K562 (cell line): ENCODE measurements around the gene RSPH9. TPM values are rescaled to one million over a fixed set of nuclear protein-coding genes. Genes with fewer than 3 reads are reported as not detected.
A peak's percentile ranks its signal among the peaks of the same experiment; 100 is the strongest.

Source experiments
- AFF4 ChIP-seq: sonication (generic); formaldehyde crosslinking; IDR thresholded peaks from 2 replicates; pipeline ENCODE4 v1.8.0; 2023; ENCODE audit warnings: mild to moderate bottlenecking, missing genetic modification reagents
- ATF4 ChIP-seq: fragments of 450-650 bp; formaldehyde crosslinking; IDR thresholded peaks from 2 replicates; pipeline ENCODE4 v1.4.0; 2022; ENCODE audit warnings: mild to moderate bottlenecking, moderate library complexity
- CBX3 ChIP-seq, 2 experiments: IDR thresholded peaks; 1 replicate in 1 of 2; 2 replicates in 1 of 2; pipeline ENCODE4 v1.6.1; 2012; ENCODE audit warnings: inconsistent platforms in 2 of 2, low read length in 2 of 2, borderline replicate concordance in 1 of 2, control low read depth in 1 of 2
- DMBX1 ChIP-seq: fragments of 250-450 bp; sonication (Bioruptor Pico); IDR thresholded peaks from 2 replicates; pipeline ENCODE4 v1.8.0; 2022; ENCODE audit warnings: inconsistent platforms, mild to moderate bottlenecking, moderate library complexity, borderline replicate concordance
- HDAC8 ChIP-seq: fragments of 450-650 bp; IDR thresholded peaks from 2 replicates; pipeline ENCODE4 v1.6.1; 2016; ENCODE audit warnings: mild to moderate bottlenecking, missing genetic modification characterization, moderate library complexity, missing compliant biosample characterization
- ILK ChIP-seq: fragments of 450-650 bp; IDR thresholded peaks from 2 replicates; pipeline ENCODE4 v1.6.1; 2016; ENCODE audit warnings: missing genetic modification characterization, low read depth, mild to moderate bottlenecking, missing compliant biosample characterization, moderate library complexity, borderline replicate concordance
- KLF10 ChIP-seq: fragments of 250-450 bp; sonication (Bioruptor Pico); IDR thresholded peaks from 2 replicates; pipeline ENCODE4 v1.6.1; 2021; ENCODE audit warnings: matching md5 sums
- KLF13 ChIP-seq: fragments of 450-650 bp; IDR thresholded peaks from 2 replicates; pipeline ENCODE4 v1.6.1; 2016; ENCODE audit warnings: missing genetic modification characterization, low read depth, mild to moderate bottlenecking, missing compliant biosample characterization, moderate library complexity, borderline replicate concordance
- MAX ChIP-seq: sonication (generic); formaldehyde crosslinking; IDR thresholded peaks from 2 replicates; pipeline ENCODE4 v1.9.0; 2022; ENCODE audit warnings: mild to moderate bottlenecking, missing genetic modification reagents
- MCM2 ChIP-seq: fragments of 450-650 bp; IDR thresholded peaks from 2 replicates; pipeline ENCODE4 v1.6.1; 2017; ENCODE audit warnings: low read depth, mild to moderate bottlenecking
- NCOA4 ChIP-seq: fragments of 450-650 bp; IDR thresholded peaks from 2 replicates; pipeline ENCODE4 v1.6.1; 2018; ENCODE audit warnings: mild to moderate bottlenecking; ENCODE audit not compliant: partially characterized antibody
- NR2F6 ChIP-seq: fragments of 450-650 bp; formaldehyde crosslinking; IDR thresholded peaks from 2 replicates; pipeline ENCODE4 v1.4.0; 2020; ENCODE audit warnings: mild to moderate bottlenecking
- PCBP2 ChIP-seq: fragments of 200-400 bp; formaldehyde crosslinking; IDR thresholded peaks from 2 replicates; pipeline ENCODE4 v1.6.1; 2018; ENCODE audit warnings: low read length, low read depth, mild to moderate bottlenecking, moderate library complexity; ENCODE audit not compliant: poor library complexity, severe bottlenecking
- POLR2A ChIP-seq: fragments of 450-650 bp; conservative IDR thresholded peaks from 2 replicates; pipeline ENCODE4 v1.6.1; 2016
- POLR2B ChIP-seq: fragments of 450-650 bp; IDR thresholded peaks from 2 replicates; pipeline ENCODE4 v1.6.1; 2018; ENCODE audit warnings: low read depth; ENCODE audit not compliant: partially characterized antibody
- PURB ChIP-seq: sonication (generic); formaldehyde crosslinking; IDR thresholded peaks from 2 replicates; pipeline ENCODE4 v1.9.0; 2021; ENCODE audit warnings: low read depth, mild to moderate bottlenecking, missing genetic modification reagents
- RBFOX2 ChIP-seq: fragments of 200-400 bp; formaldehyde crosslinking; IDR thresholded peaks from 2 replicates; pipeline ENCODE4 v1.6.1; 2017; ENCODE audit warnings: low read depth, mild to moderate bottlenecking, low read length, moderate library complexity
- SMARCA5 ChIP-seq: fragments of 450-650 bp; IDR thresholded peaks from 2 replicates; pipeline ENCODE4 v1.6.1; 2016
- TAF15 ChIP-seq: fragments of 200-400 bp; formaldehyde crosslinking; IDR thresholded peaks from 2 replicates; pipeline ENCODE4 v1.6.1; 2017; ENCODE audit warnings: mild to moderate bottlenecking, low read depth, low read length, moderate library complexity
- ZFX ChIP-seq: sonication (generic); formaldehyde crosslinking; IDR thresholded peaks from 2 replicates; pipeline ENCODE4 v1.8.0; 2022; ENCODE audit warnings: mild to moderate bottlenecking, missing genetic modification reagents, moderate library complexity
- ZNF3 ChIP-seq: fragments of 250-450 bp; sonication (Bioruptor Pico); IDR thresholded peaks from 2 replicates; pipeline ENCODE4 v1.5.0; 2021; ENCODE audit warnings: mild to moderate bottlenecking, moderate library complexity
- ZNF408 ChIP-seq: fragments of 250-450 bp; sonication (Bioruptor Pico); IDR thresholded peaks from 2 replicates; pipeline ENCODE4 v1.4.0; 2020; ENCODE audit warnings: low read depth, mild to moderate bottlenecking, moderate library complexity
- polyA plus RNA-seq, 8 experiments: library from polyadenylated mRNA; depleted of rRNA in 4 of 8; stranded (reverse) in 5 of 8; unstranded in 3 of 8; fragments of >200 nt; fragmentation: Nextera tagmentation in 2 of 8; fragmentation: Illumina TruSeq in 1 of 8; extraction: Ambion mirVana in 2 of 8; extraction: Trizol in 1 of 8; gene quantifications; 2 replicates each; pipeline versions ENCODE4 v1.2.1 to v1.2.3, GENCODE V29; 2011 to 2014; ENCODE audit warnings: inconsistent platforms in 1 of 8, missing spikeins in 1 of 8
- total RNA-seq, 7 experiments: library from RNA; depleted of rRNA in 6 of 7; stranded (reverse); fragments of >200 nt in 6 of 7; fragmentation: Illumina TruSeq in 2 of 7; extraction: Trizol in 2 of 7; gene quantifications; 2 replicates each; pipeline versions ENCODE4 v1.2.1 to v1.2.3, GENCODE V29; 2011 to 2021; ENCODE audit warnings: low replicate concordance in 1 of 7

RSPH9 gene
- total and polyA plus RNA-seq, 9 of the 15 experiments (the other 6 are each of a cell fraction or from before 2014, with no cell fraction given), result 0.05 to 0.60 (median 0.39) TPM; not detected in 6

GRCh38 chr6:43623880-43624785 lies 20.7 kb upstream of the RSPH9 start (continued):
- TF ChIP-seq ILK (tag), result no peak
- peak; percentile 50 for TF ChIP-seq POLR2B
- no peak for TF ChIP-seq KLF13 (tag)
- no peak for TF ChIP-seq NR2F6 (CRISPR knock-in tag)
- TF ChIP-seq TAF15, result no peak
- TF ChIP-seq ZFX (CRISPR knock-in tag), result no peak
- TF ChIP-seq RBFOX2, result peak; percentile 80
- no peak for TF ChIP-seq PURB
- TF ChIP-seq NCOA4, result no peak
- no peak for TF ChIP-seq SMARCA5
- no peak for TF ChIP-seq ATF4 (CRISPR knock-in tag)
- TF ChIP-seq ZNF3 (CRISPR knock-in tag), result no peak
- TF ChIP-seq POLR2A, result peak; percentile 53
- TF ChIP-seq ZNF408, result no peak
- no peak for TF ChIP-seq CBX3 (IDR thresholded peaks at IDR 0.05; ENCODE audit: borderline replicate concordance in 1 of 2, low read length in 2 of 2)
- TF ChIP-seq HDAC8 (tag), result no peak
- no peak for TF ChIP-seq MCM2
- no peak for TF ChIP-seq PCBP2
- TF ChIP-seq AFF4 (CRISPR knock-in tag), result peak; percentile 60; the same call in 1 of the 2 replicates
- no peak for TF ChIP-seq DMBX1 (CRISPR knock-in tag)
- TF ChIP-seq MAX (CRISPR knock-in tag), result no peak
- no peak for TF ChIP-seq KLF10 (CRISPR knock-in tag)
